Smooth muscle cell (in vitro differentiated cells): ENCODE measurements around the gene PBXIP1. TPM values are rescaled to one million over a fixed set of nuclear protein-coding genes. Genes with fewer than 3 reads are reported as not detected.

ENCODE experiments used
- DNase-seq: peaks from one replicate; lab custom pipeline; 2025; ENCODE audit not compliant: unreplicated experiment; lab: John Stamatoyannopoulos, UW
- H2AFZ ChIP-seq: fragments of 200-600 bp; sonication (generic); 2 replicates; pipeline ENCODE4 v1.6.0; 2016; ENCODE audit warnings: antibody characterized with exemption, low read depth, mild to moderate bottlenecking
- H3F3A ChIP-seq: fragments of 200-600 bp; sonication (generic); 2 replicates; pipeline ENCODE4 v1.6.0; 2017; ENCODE audit warnings: antibody characterized with exemption, low read depth
- H3K27ac ChIP-seq: fragments of 200-600 bp; sonication (generic); 2 replicates; pipeline ENCODE4 v1.5.1; 2016; ENCODE audit warnings: low read depth, mild to moderate bottlenecking
- H3K27me3 ChIP-seq: fragments of 200-600 bp; sonication (generic); 2 replicates; pipeline ENCODE4 v1.6.1; 2016; ENCODE audit warnings: low read depth, mild to moderate bottlenecking
- H3K36me3 ChIP-seq: fragments of 200-600 bp; sonication (generic); 2 replicates; pipeline ENCODE4 v1.5.1; 2016; ENCODE audit warnings: low read depth
- H3K4me1 ChIP-seq: fragments of 200-600 bp; sonication (generic); 2 replicates; pipeline ENCODE4 v1.5.1; 2016; ENCODE audit warnings: low read depth
- H3K4me2 ChIP-seq: fragments of 200-600 bp; sonication (generic); 2 replicates; pipeline ENCODE4 v1.6.0; 2016; ENCODE audit warnings: mild to moderate bottlenecking
- H3K4me3 ChIP-seq: fragments of 200-600 bp; sonication (generic); 2 replicates; pipeline ENCODE4 v1.5.1; 2016; ENCODE audit warnings: mild to moderate bottlenecking
- H3K79me2 ChIP-seq: fragments of 200-600 bp; sonication (generic); 2 replicates; pipeline ENCODE4 v1.6.0; 2016; ENCODE audit warnings: low read depth, mild to moderate bottlenecking
- H3K9ac ChIP-seq: fragments of 200-600 bp; sonication (generic); 2 replicates; pipeline ENCODE4 v1.6.0; 2016; ENCODE audit warnings: low read depth
- H3K9me3 ChIP-seq: fragments of 200-600 bp; sonication (generic); replicated peaks from 2 replicates; pipeline ENCODE4 v1.5.1; 2016; ENCODE audit warnings: low read depth
- H4K20me1 ChIP-seq: fragments of 200-600 bp; sonication (generic); 2 replicates; pipeline ENCODE4 v1.6.0; 2016; ENCODE audit warnings: low read depth
- WGBS: methylation state at CpG from one replicate; pipeline ENCODE4 v1.1.7; 2016; ENCODE audit warnings: low lambda C conversion rate; 5-methylcytosine and 5-hydroxymethylcytosine counted together
- polyA plus RNA-seq: library from polyadenylated mRNA; unstranded; fragments of >200 nt; fragmentation: Nextera tagmentation; extraction: Ambion mirVana; gene quantifications from 2 replicates; pipeline ENCODE4 v1.2.1, GENCODE V29; 2016
- total RNA-seq: library from RNA; depleted of rRNA; stranded (reverse); fragments of >200 nt; gene quantifications from 2 replicates; pipeline ENCODE4 v1.2.3, GENCODE V29; 2014
- TF ChIP-seq, protein P1 (sequence below): fragments of 200-600 bp; sonication (generic); IDR thresholded peaks from 2 replicates; pipeline ENCODE4 v1.5.1; 2017; ENCODE audit warnings: borderline replicate concordance, mild to moderate bottlenecking, antibody characterized with exemption; ENCODE audit not compliant: insufficient read depth, poor library complexity, severe bottlenecking

Gene PBXIP1
- total and polyA plus RNA-seq, 2 experiments from 2014 or later, result 40.5 to 41.9 TPM

DNA sequence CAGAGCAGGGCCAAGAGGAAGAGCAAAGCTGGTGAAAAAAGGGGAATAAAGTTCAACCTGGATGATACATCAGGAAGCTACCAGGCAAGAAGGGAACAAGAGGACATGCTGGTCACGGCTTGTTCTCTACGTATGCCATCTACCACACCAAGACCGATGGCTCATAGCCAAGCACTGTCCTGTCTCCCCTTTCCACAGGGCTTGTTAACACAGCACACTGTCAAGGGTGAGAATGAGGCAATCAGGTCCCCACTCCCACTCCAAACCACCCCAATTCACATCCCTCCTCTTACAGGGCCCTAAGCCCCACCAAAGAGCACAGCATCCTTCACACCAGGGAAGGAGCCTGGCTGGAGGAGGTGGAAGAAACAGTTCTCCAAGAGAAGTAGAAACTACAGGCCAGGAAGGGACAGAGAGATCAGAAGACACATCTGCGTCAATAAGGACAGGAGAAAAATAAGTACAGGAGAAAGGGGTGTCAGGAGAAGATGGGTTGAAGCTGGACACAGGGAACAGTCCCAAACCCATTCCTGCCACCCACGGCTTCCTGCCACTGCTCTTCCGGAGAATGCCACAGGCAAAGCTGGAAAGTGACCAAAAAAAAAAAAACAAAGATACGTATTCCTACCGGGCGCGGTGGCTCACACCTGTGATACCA lies 15.6 kb upstream of the PBXIP1 start:
- TF ChIP-seq, protein P1, sequence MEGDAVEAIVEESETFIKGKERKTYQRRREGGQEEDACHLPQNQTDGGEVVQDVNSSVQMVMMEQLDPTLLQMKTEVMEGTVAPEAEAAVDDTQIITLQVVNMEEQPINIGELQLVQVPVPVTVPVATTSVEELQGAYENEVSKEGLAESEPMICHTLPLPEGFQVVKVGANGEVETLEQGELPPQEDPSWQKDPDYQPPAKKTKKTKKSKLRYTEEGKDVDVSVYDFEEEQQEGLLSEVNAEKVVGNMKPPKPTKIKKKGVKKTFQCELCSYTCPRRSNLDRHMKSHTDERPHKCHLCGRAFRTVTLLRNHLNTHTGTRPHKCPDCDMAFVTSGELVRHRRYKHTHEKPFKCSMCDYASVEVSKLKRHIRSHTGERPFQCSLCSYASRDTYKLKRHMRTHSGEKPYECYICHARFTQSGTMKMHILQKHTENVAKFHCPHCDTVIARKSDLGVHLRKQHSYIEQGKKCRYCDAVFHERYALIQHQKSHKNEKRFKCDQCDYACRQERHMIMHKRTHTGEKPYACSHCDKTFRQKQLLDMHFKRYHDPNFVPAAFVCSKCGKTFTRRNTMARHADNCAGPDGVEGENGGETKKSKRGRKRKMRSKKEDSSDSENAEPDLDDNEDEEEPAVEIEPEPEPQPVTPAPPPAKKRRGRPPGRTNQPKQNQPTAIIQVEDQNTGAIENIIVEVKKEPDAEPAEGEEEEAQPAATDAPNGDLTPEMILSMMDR, result no peak
- Histone ChIP-seq H3K27ac (peak overlapping the region; percentile 98), H3K4me1 (peaks cover 53% of the 10 kb centered on the region), H3K4me3 (peak overlapping the region; percentile 55), H3K79me2 (peaks cover 49% of the 10 kb centered on the region), H3F3A (peaks cover 42% of the 10 kb centered on the region), H3K36me3 (no peaks in the 10 kb centered on the region), H2AFZ (no peak overlapping the region), H3K27me3 (no peaks in the 10 kb centered on the region), H3K9me3 (no peaks in the 10 kb centered on the region), H3K4me2 (peak overlapping the region; percentile 94), H4K20me1 (peaks cover 32% of the 10 kb centered on the region), H3K9ac (peak overlapping the region; percentile 95)
- DNase-seq, result no peak
- 45% methylated on average over 10 of the region's 10 CpGs for WGBS

- H3F3A ChIP-seq, result peaks cover 42% of the 10 kb centered on the region
- no peak within 1 kb of the TSS for H2AFZ ChIP-seq
- no peaks in the 10 kb centered on the region for H3K36me3 ChIP-seq
- H3K4me3 ChIP-seq, result peak within 1 kb of the TSS; percentile 55
- TF ChIP-seq, protein P1, result no peak
- H3K27me3 ChIP-seq, result no peaks in the 10 kb centered on the region
- peaks cover 46% of the 10 kb centered on the region for H3K4me1 ChIP-seq
- peak within 1 kb of the TSS; percentile 95 for H3K9ac ChIP-seq
- peaks cover 35% of the 10 kb centered on the region for H4K20me1 ChIP-seq
- 8% methylated on average over 15 of the region's 15 CpGs for WGBS
- H3K9me3 ChIP-seq, result no peaks in the 10 kb centered on the region
- DNase-seq, result peak; percentile 72
- H3K79me2 ChIP-seq, result peaks cover 44% of the 10 kb centered on the region
- H3K4me2 ChIP-seq, result peak within 1 kb of the TSS; percentile 94
- H3K27ac ChIP-seq, result peak within 1 kb of the TSS; percentile 98
Measured at GRCh38 chr1:154970631-154971340, 14.9 kb upstream of the PBXIP1 start, which contains the start of gene SHC1. Gene SHC1 (minus strand): TSS chr1:154970747. CDS start chr1:154970526, 221 bp downstream.

GRCh38 chr1:154969860-154970452 lies 14.1 kb upstream of the PBXIP1 start:
- Histone ChIP-seq H3K79me2 (peaks cover 43% of the 10 kb centered on the region), H3K4me1 (peaks cover 46% of the 10 kb centered on the region), H3K27ac (peak overlapping the region; percentile 98), H3K4me2 (peak overlapping the region; percentile 94), H4K20me1 (peaks cover 39% of the 10 kb centered on the region), H3F3A (peaks cover 41% of the 10 kb centered on the region), H2AFZ (no peak overlapping the region), H3K9me3 (no peaks in the 10 kb centered on the region), H3K36me3 (no peaks in the 10 kb centered on the region), H3K27me3 (no peaks in the 10 kb centered on the region), H3K4me3 (peak overlapping the region; percentile 55), H3K9ac (peak overlapping the region; percentile 73)
- TF ChIP-seq, protein P1, result no peak
- no peak for DNase-seq
- WGBS, result 15% methylated on average over 15 of the region's 22 CpGs
